ENCODE measurements around the gene NUMB. TPM values are rescaled to one million over a fixed set of nuclear protein-coding genes. Genes with fewer than 3 reads are reported as not detected.

NUMB gene
- total RNA-seq, 1 experiment from 2014 or later: 46.5 TPM

GRCh38 chr14:73383356-73383755 lies 75.0 kb downstream of the NUMB start:
- Mint-ChIP-seq H3K4me3 (no peak overlapping the region), H3K9me3 (peaks cover 6% of the 10 kb centered on the region in 2 experiments; a peak in 3 of 5 replicates), H3K27ac (no peak overlapping the region; a peak in 2 of 7 replicates), H3K27me3 (ENCODE audit: low read depth) (no peaks in the 10 kb centered on the region), H3K36me3 (ENCODE audit: insufficient read depth in 1 of 3, low read depth in 3 of 3) (peaks cover 5 to 12% (median 6%) of the 10 kb centered on the region in 3 experiments), H3K4me1 (peaks cover 0 to 2% of the 10 kb centered on the region in 2 experiments; a peak in 2 of 4 replicates)
- TF ChIP-seq CTCF (conservative IDR thresholded peaks at IDR 0.05): no peak
- no peak overlapping the region for H2BK20ac ChIP-seq (ENCODE audit: low read depth, low read length, poor library complexity, severe bottlenecking)
- WGBS (ENCODE audit: extremely low coverage, insufficient read length, low lambda C conversion rate): no CpG with 5 or more reads among the region's 4 CpGs
- no peaks in the 10 kb centered on the region for H3K79me1 ChIP-seq (ENCODE audit: insufficient read depth, low read depth, low read length, poor library complexity, severe bottlenecking)
- H4K8ac ChIP-seq (replicated peaks; ENCODE audit: insufficient read length, low read depth, low read length): no peak overlapping the region
- H3K23me2 ChIP-seq (ENCODE audit: insufficient read length, low read depth, low read length, poor library complexity, severe bottlenecking): no peaks in the 10 kb centered on the region
- H3K79me2 ChIP-seq (ENCODE audit: insufficient read depth, low read length): no peaks in the 10 kb centered on the region
- H2BK5ac ChIP-seq (ENCODE audit: insufficient read length, low read length): no peak overlapping the region
- no peak overlapping the region for H2BK15ac ChIP-seq (ENCODE audit: low read depth, low read length)
- H2AK5ac ChIP-seq (ENCODE audit: insufficient read length, low read length): no peak overlapping the region
- H3K18ac ChIP-seq (ENCODE audit: insufficient read length, low read depth, low read length): no peak overlapping the region
- no peaks in the 10 kb centered on the region for H3K9me3 ChIP-seq (ENCODE audit: control insufficient read depth, low read depth, low read length)
- no peak overlapping the region for H3K9ac ChIP-seq (ENCODE audit: extremely low read depth, insufficient read length, low read length)
- H3K4me2 ChIP-seq (ENCODE audit: insufficient read depth, insufficient read length, low read length): no peak overlapping the region
- no peak for DNase-seq
- H4K5ac ChIP-seq (ENCODE audit: insufficient read length, low read depth, low read length): no peak overlapping the region
- no peak overlapping the region for H2BK12ac ChIP-seq (ENCODE audit: insufficient read length, low read depth, low read length)
- no peaks in the 10 kb centered on the region for H3K27me3 ChIP-seq (ENCODE audit: insufficient read depth, low read length)
- no peak overlapping the region for H2AFZ ChIP-seq (ENCODE audit: low read length)
- no peak overlapping the region for H3K14ac ChIP-seq (ENCODE audit: insufficient read depth, low read length)
- H3K23ac ChIP-seq (ENCODE audit: insufficient read length, low read depth, low read length): no peak overlapping the region
- no peak overlapping the region for H4K91ac ChIP-seq (ENCODE audit: insufficient read length, low read depth, low read length)
- no peaks in the 10 kb centered on the region for H3K4me1 ChIP-seq (ENCODE audit: insufficient read depth, low read length)
- no peak overlapping the region for H3K56ac ChIP-seq (ENCODE audit: insufficient read length, low read depth, low read length)
- H4K20me1 ChIP-seq (ENCODE audit: control insufficient read depth, insufficient read depth, insufficient read length): no peaks in the 10 kb centered on the region
- no peak overlapping the region for H3T11ph ChIP-seq (ENCODE audit: low read length)
- no peak overlapping the region for H3K27ac ChIP-seq (ENCODE audit: insufficient read length, low read depth, low read length)
- no peak overlapping the region for H3K4ac ChIP-seq (ENCODE audit: low read depth, low read length)
- no peak overlapping the region for H2BK120ac ChIP-seq (ENCODE audit: low read depth, low read length, poor library complexity, severe bottlenecking)
